PC-3 (cell line): Measurements from ENCODE around the gene ZNF684.

Experiments used
- EZH2 ChIP-seq: fragments of 300-600 bp; sonication (generic); IDR thresholded peaks from one replicate; pipeline ENCODE4 v1.6.1; 2017; ENCODE audit warnings: antibody characterized with exemption, mild to moderate bottlenecking, low read length; ENCODE audit not compliant: unreplicated experiment
- TF ChIP-seq, protein P1 (sequence below): fragments of 300-600 bp; sonication (generic); conservative IDR thresholded peaks from 2 replicates; pipeline ENCODE4 v1.5.1; 2017; ENCODE audit warnings: antibody characterized with exemption, low read depth, mild to moderate bottlenecking, low read length

GRCh38 chr1:40588586-40588985, 57.1 kb downstream of the ZNF684 start:
- TF ChIP-seq, protein P1, sequence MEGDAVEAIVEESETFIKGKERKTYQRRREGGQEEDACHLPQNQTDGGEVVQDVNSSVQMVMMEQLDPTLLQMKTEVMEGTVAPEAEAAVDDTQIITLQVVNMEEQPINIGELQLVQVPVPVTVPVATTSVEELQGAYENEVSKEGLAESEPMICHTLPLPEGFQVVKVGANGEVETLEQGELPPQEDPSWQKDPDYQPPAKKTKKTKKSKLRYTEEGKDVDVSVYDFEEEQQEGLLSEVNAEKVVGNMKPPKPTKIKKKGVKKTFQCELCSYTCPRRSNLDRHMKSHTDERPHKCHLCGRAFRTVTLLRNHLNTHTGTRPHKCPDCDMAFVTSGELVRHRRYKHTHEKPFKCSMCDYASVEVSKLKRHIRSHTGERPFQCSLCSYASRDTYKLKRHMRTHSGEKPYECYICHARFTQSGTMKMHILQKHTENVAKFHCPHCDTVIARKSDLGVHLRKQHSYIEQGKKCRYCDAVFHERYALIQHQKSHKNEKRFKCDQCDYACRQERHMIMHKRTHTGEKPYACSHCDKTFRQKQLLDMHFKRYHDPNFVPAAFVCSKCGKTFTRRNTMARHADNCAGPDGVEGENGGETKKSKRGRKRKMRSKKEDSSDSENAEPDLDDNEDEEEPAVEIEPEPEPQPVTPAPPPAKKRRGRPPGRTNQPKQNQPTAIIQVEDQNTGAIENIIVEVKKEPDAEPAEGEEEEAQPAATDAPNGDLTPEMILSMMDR = no peak
- no peak for TF ChIP-seq EZH2
